NCI-H2196 (cell line): Measurements from ENCODE around the gene LDLRAD4.

Source experiments
- DNase-seq: peaks from one replicate; lab custom pipeline; 2025; ENCODE audit not compliant: unreplicated experiment; lab: John Stamatoyannopoulos, UW

LDLRAD4 gene

GRCh38 chr18:13422541-13423147, 204.1 kb downstream of the LDLRAD4 start:
- no peak for DNase-seq

DNA sequence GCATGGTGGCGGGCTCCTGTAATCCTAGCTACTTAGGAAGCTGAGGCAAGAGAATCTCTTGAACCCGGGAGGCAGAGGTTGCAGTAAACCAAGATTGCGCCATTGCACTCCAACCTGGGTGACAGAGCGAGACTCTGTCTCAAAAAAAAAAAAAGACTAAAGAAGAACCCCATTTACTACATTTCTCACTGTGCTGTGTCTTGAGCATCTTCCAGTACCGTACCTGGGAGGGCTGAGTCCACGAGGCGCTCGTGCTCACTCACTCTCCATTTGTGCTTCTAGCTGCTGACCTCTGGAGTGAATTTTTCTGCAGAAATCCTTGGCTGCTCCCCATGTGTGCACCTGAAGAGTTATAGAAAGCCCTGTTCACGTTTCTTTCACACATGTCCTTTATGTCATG, 204.8 kb downstream of the LDLRAD4 start:
- DNase-seq: no peak

- DNase-seq: no peak
Measured at GRCh38 chr18:13424363-13424762, 205.8 kb downstream of the LDLRAD4 start.

GRCh38 chr18:13425357-13426091, 207.0 kb downstream of the LDLRAD4 start:
- no peak for DNase-seq

- DNase-seq: no peak
Measured at GRCh38 chr18:13427354-13427753, 208.8 kb downstream of the LDLRAD4 start.

- DNase-seq: no peak
Measured at GRCh38 chr18:13428319-13428718, 209.8 kb downstream of the LDLRAD4 start.

DNA sequence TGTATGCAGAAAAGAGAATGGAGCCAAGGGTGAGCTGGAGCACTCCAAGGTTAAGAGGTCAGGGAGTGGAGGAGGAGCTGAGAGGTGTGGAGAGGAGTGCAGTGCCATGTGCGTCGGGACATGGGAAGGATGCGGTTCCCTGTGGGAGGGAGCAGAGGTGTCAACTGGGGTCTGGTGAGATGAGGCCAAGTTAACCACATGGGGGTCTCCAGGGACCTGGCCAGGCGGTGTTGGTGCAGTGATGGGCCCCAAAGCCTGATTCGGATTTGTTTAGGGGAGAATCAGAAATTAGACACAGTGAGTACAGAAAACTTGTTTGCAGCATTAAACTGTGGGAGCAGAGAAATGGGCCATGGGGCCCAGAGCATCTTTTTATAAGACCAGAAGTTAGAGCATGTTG, 210.5 kb downstream of the LDLRAD4 start:
- DNase-seq: no peak

GRCh38 chr18:13429884-13430510, 211.4 kb downstream of the LDLRAD4 start:
- no peak for DNase-seq

DNA sequence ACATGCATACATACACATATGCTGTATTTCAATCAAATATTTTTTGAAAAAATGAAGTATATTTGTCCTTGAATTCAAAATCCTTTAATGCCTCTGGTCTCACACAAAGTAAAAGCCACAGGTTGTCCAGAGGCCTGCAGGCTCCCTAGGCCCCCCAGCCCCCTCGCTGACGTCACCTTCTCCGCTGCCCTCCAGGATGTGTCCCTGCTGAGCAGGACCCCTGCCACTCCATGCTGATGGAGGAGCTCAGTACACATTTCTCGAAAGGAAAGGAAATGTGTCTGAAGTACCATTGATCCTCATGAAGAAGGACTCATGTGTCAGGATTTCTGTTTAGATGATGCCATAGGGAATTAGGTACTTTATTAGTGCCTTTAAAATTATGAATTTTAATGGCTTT, 212.1 kb downstream of the LDLRAD4 start:
- no peak for DNase-seq

DNA sequence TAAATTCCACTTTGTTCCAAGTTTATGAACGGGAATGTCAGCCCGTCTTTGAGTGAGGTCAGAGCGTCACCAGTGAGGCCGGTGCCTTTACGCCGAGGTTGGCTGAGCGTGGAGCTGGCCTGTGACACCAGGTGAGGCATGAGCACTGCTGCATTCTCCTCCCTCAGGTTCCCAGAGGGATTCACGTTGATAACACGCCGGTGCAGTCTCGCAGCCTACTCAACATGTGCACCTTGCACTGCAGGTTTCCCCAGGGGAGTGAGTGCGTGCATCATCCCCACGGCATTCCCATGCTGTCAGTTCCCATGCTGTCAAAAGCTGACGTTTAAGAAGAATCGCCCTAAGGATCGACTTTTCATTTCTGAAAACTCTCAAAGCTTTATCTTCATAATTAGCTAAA, 213.3 kb downstream of the LDLRAD4 start:
- DNase-seq: no peak

DNA sequence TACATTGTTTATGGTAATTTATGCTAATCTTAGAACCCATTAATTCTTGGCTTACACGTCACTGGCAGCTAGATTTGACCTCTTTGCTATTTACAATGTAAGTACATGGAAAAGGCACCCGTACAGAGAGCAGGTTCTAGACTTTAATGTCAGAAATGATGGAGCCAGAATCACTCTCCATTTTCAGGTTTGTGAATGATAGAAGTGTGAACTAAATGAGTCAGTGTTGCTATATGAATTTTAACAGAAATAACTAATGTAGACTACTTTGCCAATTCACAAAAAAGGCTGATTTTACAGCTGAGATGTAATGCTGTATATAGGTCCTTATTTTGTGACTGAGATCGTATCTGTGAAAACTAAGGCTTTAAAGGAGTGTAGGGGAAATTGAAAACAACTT, 214.6 kb downstream of the LDLRAD4 start:
- no peak for DNase-seq

GRCh38 chr18:13433685-13434084, 215.1 kb downstream of the LDLRAD4 start:
- no peak for DNase-seq

GRCh38 chr18:13434854-13435253, 216.3 kb downstream of the LDLRAD4 start:
- DNase-seq: no peak

DNA sequence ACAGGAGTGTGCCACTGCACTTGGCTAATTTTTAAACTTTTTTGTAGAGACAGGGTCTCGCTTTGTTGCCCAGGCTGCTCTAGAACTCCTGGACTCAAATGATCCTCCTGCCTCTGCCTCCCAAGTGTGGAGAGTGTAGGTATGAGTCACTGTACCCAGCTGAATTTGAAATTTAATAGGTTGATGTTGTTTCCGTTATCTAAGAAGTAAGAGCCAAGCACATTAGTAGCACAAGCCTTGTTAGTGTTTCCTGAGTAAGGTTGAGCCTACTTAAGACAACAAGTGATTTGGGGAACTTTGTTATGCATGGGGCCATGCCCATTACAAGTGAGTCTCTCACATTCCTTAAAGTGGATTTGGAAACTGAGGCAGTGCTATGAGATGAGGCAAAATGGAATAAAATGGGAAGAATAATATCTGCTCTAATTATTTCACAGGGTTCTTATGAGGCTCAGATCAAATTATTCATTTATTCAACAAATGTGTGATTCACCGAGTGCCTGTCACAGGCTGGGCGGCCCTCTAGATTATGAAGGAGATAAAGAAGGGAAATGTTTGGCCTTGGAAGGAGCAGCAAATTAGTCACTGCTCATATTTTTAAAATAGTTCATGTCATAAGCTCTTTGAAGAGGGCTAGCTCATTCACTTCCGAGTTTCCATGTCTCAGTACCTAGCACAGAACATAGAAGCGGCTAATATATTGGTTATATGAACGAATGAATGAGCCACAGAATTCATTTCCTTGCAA, 217.2 kb downstream of the LDLRAD4 start:
- DNase-seq: no peak

DNA sequence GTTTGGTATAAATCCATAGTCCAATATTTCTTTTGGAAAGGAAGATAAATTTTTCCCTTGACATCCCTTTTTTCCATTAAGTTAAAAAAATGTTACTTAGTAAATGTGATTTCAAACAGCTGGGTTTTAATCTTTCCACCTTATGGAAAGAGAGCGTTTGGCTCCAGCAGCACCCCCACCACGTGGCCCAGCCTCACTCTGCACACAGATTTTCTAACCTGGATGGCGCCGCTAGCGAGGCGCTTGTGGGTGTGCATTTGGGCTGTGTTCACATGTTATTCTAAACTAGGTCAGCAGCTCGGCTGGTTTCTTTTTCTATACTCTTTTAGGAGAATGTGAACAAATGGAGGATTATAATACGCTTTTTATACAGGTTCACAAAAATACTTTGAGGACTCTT, 218.0 kb downstream of the LDLRAD4 start:
- DNase-seq: no peak

DNA sequence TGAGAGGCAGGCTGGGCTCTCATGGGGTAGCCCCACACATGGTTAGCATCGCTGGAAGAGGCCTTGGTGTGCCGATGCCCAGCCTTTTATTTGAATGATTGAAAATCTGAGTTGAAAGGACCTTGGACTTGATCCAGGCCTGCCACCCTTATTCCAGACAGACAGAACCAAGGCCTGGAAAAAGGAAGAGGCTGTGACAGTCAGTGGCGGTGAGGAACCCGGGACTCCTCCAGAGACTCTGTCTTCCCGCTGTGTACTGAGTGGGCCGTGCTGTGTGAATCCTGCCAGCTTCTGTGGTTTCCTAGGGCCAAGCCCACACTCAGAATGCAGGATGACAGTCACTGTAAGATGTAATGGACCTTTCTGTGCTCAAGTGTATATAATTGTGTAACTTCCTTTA, 218.5 kb downstream of the LDLRAD4 start:
- DNase-seq: no peak

GRCh38 chr18:13437796-13438506, 219.4 kb downstream of the LDLRAD4 start:
- DNase-seq: no peak

DNA sequence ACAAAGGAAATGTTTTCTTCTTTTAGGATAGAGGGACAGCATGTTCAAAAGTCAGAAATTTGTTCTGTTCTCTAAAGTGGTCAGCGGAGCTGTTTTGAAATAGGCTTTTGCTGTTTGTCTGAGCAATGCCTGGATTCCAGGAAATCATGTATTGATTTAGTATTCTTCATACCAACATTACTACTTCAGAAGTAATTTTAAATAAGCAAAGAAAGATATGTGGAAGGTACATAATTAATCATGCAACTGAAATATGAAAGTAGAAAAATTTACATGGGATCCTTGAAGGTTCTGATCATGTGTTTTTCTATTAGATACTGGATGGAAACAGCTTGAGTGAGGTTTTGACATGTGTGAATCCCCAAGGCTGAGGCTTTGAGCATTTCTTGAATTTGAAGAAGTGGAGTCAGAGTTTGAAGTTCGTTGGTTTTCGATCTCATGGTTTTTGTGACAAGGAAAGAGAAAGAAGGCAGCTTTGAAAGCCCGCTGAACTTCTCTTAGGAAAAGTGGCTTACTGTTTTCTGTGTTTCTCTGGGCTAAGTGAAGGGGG, 220.0 kb downstream of the LDLRAD4 start:
- no peak for DNase-seq

GRCh38 chr18:13439461-13439860, 220.9 kb downstream of the LDLRAD4 start:
- DNase-seq: no peak

GRCh38 chr18:13440277-13441248, 222.0 kb downstream of the LDLRAD4 start:
- no peak for DNase-seq
